HG03064 (cell line): ENCODE data around the gene SLC9A7.

Experiments used
- ATAC-seq: cut with Tn5 transposase; IDR thresholded peaks from one replicate; pipeline ENCODE4 v1.9.1; 2021; ENCODE audit warnings: low read depth; ENCODE audit not compliant: unreplicated experiment

Gene SLC9A7

DNA sequence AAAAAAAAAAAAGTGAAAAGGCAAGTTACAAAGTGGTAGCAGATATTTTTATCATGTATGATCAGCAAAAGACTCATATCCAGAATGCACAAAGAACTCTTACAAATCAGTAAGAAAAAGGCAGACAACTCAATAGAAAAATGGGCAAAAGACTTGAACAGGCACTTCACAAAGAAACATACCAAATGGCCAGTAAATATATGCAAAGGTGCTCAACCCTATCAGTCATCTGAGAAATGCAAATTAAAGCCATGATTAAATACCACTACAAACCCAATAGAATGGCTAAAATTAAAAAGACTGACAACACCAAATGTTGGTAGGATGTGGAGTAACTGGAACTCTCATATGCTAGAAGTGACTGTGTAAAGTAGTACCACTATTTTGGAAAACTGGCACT is 140.0 kb downstream of the SLC9A7 start:
- ATAC-seq, result no peak

DNA sequence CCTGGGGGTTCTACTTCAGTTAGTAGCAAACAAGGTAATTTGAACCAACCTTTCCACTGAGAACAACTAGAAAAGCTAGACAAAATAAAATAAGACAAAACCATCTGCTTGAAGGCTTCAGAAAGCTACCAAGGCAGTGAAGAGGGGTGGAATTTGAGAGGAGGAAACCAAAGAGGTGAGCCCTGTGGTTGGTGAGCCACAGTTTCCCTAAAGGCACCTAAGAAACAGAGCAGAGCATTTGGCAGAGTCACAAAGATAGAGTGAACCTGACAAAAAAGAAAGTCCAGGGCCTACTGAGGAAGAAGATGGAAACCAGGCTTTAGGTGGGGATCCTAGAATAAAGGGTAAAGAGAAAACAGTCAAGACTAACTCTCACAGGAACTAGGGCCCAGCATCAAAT is 141.0 kb downstream of the SLC9A7 start:
- ATAC-seq, result no peak

DNA sequence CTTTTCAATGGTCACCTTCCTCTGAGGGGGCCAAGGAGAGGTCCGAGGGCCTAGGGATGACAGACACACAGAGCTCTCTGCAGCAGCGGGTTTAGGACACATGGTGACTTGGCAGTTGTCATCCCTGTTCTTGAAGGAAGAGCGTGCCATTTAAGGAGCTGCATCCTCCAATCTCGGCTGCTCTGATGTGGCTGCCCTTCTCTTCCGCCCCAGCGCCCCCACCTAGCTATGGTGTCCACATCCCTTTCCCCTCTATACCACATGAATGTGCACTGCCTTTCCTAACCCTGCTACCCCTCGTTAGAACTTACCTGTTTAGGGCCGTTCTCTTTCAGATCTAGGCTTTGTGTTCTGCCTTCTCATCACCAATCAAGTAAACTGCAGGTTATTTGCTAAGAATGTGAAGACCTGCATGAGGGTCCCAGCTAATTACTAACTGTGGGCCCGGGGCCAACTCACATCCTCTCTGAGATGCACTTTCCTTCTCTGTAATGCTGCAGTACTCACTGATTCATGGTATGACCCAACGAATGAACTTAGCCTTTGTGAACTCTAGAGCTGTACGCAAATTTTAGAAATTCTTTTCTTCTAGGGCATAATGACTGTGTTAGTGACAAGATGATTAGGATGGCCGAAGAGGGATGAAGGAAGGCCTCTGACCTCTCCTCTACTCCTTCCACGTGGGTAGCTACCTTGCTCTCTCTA is 147.1 kb downstream of the SLC9A7 start:
- no peak for ATAC-seq

DNA sequence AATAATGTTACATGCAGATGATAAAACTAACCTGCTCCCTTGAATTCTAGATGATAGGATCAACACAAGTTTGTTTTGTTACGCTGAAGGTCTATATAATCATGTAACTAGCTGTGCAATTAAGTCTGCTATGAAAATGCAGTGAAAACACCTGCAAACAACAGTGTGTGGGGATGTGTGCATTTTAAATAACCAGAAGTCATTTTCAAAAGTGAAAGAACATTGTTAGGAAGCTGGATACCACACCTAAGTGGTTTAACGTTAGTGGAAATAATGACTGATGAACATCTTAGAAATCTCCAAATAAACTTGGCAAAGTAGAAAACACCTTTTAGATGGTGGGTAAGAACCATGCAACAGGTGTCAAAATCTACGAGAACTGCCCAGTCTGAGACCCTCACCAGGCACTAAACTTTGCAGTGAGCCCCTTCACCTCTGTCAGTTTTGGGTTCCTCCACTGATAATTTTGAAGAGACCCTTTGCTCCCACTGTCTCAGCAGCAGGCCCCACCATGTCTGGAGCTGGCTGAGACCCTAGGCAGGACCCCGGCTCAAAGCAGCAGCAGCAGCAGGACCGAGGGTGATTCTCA is 148.8 kb downstream of the SLC9A7 start:
- no peak for ATAC-seq

DNA sequence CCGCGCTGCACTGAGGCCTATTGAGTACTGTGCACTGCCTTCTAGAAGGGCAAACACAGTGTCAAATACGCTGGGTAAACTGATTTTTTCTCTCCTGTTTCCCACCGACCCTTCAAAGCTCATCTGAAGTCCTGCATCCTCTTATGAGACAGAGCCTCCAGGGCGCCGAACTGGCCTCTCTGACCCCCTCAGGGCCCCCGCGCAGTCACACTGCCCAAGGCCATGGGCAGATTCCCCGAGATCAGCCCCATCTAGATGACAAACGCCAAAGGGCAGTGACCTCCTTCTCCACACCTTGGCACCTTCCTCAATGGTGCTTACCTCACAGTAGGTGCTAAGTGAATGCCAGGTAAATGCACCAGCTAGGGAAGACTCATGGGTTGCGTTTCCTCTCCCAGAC is 151.0 kb downstream of the SLC9A7 start:
- no peak for ATAC-seq

DNA sequence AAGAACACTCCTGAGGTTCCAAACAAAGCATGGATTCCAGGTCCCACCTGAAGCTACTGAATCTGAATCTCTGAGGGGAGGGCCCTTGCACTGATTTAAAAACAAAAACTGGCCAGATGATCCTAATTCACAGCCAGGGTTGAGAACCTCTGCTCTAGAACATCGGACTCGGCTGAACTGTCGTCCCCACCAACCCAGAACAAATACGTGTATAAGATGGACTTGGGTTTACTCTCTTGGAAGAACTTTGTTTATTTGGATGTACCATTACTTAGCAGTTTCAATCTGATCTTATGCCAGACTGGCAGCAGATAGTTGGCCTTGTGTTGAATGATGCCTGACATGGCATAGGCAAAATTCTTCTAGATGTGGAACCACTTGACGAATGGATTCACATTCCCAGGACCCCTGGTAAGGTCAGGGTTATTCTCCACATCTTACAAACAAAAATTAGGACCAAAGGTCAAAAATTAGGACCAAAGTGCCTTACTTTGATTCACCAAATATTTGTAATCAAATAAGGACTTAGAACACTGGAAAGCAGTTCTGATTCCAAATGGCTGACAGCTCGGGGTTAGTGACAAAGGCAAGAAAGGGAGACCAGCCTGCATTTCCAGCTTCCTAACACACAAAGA is 156.3 kb downstream of the SLC9A7 start:
- no peak for ATAC-seq

DNA sequence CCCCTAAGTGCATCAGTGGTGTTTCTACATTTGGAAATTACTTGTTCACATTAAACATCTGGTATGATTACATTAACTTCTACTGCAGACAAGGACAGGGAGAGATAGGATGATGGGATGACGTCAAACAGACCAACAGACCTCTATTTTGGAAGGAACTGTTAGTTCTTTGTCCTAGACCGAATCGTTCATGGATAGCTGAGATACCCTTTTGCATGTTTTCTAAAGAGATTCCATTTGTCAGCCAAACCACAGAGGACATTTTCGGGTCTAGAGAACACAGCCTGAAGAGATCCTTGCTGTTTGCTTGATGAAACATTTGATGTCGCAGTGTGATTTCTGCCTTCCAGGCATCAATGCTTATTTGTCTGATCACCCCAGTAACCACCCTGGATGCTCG is 157.6 kb downstream of the SLC9A7 start:
- ATAC-seq, result no peak

DNA sequence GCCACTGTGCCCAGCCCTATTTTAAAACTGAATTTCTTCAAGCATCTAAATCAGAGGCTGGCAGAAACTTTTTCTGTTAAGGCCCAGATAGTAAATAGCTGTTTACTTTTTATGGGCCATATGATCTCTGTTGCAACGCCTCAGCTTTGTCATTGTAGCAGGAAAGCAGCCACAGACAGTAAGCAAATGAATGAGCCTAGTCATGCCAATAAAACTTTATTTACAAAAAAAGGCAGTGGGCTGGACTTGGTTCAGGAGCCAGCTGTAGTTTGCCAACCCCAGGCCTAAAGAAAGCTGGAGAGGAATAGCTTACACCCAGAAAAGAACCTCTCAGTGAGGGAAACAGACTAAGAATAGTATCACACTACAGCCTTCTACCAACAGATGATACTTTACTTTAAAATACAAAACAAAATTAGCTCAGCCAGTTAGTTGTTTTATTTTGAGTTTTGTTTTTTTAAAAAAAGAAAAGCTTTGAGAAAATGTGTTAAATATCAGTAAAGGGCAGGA is 159.8 kb downstream of the SLC9A7 start:
- no peak for ATAC-seq

DNA sequence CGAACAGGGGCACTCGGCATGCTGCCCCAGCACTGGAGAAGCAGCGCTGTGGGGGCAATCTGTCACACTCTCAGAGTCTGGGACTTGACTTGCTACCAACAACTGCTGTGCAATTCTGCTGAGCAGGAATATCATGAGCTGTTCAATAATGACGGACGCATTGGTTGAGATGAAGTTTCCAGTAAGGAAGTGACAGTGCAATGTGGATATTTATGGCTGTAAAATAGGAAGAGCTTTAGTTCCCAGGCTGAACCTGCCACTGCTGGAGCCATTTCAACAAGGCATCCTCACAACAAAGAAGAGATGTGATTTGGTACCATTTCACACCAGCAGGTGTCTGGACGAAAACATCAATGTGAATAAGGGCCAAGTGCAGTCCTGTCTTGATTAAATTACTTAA is 161.1 kb downstream of the SLC9A7 start:
- no peak for ATAC-seq

DNA sequence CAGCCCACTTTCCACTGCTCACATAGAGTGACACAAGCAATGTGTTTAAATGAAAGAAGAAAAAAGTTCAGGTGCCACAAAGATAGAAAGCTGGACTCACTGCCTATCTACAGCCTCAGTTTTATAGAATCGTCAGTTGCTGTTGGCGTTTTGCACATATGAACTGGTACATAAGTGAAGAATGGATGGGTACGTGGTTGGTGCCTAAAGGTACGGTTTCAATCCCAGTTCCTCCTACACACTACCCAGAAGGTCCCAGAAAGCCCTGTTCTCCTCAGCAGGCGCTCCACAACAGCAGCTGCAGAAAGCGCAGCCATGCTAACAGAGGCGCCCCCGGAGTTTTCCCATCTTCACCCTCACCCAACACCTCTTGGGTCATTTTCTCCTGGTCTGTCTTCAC is 161.7 kb downstream of the SLC9A7 start:
- no peak for ATAC-seq

DNA sequence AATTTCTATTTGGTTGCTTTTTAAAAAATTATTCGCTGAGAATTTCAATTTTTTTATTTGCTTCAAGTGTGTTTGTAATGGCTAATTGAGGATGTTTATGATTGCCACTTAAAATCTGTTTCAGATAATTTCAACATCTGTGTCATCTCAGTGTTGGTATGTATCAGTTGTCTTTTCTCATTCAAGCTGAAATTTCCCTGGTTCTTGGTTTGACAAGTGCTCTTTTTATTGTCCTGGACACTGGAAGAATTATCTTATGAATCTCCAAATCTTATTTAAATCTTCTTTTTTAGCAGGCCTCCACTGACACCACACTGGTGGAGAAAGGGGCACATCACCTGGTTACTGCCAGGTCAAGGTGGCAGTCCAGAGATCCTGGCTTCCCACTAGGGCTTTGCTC is 163.8 kb downstream of the SLC9A7 start:
- no peak for ATAC-seq

DNA sequence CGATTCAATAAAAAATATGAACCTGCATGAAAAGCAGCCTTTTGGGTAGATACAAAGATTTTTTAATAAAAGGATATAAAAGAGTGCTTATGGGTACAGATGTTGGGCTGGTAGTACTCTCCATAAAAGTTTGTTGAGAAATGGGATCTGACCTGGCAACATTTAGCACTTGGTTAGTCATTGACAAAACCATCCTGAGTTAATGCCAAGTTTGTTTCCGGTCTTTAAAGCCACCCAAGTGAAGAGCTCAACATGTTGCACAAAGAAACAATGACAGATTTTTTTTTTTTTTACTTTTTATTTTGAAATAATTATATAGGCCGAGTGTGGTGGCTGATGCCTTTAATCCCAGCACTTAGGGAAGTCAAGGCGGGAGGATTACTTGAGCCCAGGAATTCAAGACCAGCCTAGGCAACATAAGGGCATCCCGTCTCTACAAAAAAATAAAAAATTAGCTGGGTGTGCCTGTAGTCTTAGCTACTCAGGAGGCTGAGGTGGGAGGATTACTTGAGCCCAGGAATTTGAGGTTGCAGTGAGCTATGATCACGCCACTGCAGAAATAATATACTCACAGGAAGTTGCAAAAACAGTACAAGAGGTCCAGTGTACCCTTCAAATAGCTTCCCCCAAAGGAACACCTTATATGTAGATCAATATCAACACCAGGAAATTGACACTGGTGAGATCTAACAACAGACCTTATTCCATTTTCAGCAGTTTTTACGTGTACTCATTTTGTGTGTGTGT is 168.8 kb downstream of the SLC9A7 start:
- no peak for ATAC-seq

DNA sequence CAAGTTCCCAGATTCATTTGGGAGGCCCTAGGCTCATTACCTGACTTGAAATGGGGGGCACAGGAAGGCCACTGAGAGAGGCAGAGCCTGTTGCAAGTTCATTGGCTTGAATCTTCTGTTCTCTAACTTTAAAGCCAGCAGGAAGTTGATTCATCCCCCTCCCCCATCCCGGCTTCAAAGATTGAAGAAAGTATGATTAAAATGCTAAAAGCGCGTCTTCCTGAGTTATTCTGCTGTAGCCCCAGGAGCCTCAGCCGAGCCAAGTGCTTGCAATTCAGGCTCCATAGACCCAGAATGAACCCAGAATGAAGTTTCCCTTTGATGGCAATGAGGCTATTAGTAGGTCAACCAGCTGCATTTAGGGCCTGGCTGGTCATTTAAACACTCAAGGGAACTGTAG is 170.7 kb downstream of the SLC9A7 start:
- ATAC-seq, result no peak

DNA sequence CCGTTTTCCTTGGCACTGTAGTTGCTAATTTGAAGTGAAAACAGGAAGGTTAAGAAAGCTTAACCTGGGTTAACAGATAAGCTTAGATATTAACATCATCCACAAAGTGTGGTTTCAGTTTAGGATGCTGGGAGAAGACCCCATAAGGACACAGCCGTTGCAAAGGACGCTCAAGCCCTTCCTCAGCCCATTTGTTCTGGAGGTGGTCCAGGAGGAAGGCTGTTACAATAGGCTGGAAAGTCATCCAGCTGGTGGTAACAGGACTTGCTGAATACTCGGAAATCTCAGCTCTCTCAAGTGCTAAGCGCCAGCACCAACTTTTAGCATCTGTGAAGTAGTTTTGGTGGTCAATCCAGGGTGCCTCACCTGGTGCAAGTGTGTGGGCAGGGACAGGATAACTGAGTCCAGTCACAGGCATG is 171.2 kb downstream of the SLC9A7 start:
- ATAC-seq, result peak; percentile 11

DNA sequence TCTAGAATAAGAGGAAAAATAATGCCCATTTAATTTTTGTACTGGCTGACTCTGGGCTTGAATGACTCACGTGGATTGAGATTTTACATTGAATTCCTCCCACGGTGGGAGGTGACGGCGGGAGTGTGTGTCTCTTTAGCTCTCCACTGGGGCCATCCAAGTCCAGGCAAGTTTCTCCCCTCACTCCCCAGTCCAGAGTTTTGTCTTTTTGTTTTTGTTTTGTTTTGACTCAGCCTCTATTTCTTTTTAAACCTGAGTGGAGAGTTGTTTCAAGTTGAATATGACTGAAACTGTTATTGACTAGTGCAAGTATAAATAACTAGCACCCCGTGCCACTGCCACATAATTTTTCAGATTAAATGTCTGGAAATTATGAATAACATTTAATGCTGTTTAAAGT is 171.8 kb downstream of the SLC9A7 start:
- peak; percentile 56 for ATAC-seq

DNA sequence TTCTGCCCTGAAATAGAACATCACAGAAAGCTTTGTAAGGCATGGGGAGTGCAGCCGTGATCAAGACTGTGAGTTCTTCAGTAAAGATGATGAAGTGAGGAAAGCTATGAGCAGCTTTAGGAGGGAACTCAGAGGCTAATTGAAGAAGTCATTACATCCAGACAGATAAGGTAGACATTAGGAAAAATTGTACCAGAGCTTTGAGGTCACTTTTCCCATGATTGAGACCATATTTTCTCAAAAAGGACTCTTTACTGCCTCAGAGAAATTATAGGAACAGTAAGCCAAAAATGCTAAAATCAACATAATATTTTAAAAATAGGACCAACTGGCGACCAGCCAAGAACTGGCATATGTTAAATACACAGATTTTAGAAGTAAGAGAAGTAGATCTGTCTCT is 174.2 kb downstream of the SLC9A7 start:
- ATAC-seq, result no peak

DNA sequence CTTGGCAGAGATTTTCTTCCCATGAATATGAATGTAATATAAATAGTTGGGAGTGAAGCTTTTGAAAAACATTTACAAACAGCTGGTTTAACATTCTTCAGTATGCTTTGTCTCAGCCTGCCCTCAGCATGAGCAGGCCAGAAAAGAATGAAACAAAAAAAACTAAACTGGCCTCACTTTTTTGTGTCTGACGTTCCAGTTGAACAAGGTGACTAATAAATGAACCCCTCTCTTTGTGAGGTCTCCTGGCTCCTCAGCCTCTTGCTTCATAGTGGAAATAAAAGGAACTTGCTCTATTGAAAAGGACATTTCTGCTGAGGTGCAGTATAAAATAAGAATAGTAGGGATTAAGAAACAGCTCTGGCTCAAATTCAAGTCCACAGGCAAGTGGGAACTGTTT is 176.0 kb downstream of the SLC9A7 start:
- ATAC-seq, result no peak

DNA sequence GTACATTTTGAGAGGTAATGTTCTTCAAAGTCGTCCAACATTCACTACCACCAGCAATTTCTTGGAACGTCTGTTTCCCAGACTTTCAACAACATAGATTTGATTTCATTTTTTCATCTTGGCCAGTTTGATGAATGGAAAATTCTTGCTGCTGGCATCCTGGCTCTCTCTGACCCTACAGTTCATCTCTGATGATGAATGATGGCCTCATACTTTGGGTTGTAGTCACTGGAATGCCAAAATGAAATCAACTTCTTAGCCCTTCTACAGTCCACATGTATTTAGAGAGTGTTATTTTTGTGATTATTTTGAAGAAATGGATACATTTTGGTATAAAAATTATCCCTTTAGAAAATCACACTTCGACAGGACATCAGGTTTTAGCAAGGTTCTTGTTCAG is 176.6 kb downstream of the SLC9A7 start:
- no peak for ATAC-seq

DNA sequence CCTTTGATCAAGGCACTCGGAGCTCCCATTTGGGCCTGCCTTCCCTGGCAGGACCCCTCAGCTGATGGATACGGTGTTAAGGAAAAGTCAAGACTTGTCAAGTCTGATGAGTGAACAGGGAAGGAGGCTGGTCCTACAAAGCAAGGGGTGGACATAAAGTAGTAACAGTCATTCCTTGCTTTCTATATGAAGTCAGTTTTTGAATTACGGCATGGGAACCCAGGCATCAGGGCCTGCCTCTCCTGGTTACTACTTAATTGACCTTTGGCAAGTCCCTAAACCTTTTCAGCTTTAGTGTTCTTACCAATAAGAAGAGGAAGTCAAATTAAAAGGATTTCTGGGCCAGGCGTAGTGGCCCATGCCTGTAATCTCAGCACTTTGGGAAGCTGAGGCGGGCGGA is 178.3 kb downstream of the SLC9A7 start:
- ATAC-seq, result no peak

DNA sequence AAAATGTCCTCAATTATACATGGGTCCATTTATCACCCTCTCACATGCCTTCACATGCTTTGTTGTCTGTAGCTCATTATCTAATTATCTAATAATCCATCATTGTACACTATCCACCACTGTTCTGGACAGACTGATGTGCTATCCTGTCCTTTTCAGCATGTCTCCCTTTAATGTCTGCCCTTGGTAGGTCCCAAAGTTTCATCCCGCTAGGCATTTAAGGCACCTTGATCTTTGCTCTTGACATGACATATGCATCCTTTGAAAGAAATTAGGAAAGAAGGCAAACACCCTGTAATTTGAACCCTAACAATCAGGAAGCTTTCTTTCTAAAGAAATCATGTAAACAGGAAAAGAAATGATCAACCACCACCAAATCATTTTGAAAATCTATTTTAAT is 179.7 kb downstream of the SLC9A7 start:
- ATAC-seq, result no peak
